IMR-90 (cell line): ENCODE results near the gene SRRD. TPM values are rescaled to one million over a fixed set of nuclear protein-coding genes. Genes with fewer than 3 reads are reported as not detected.

ENCODE experiments used
- ATAC-seq: fragments of 200-7000 bp; cut with Tn5 transposase; 2 replicates; pipeline ENCODE4 v1.9.1; 2020; ENCODE audit warnings: low read depth, mild to moderate bottlenecking, moderate library complexity
- BruUV-seq: library from RNA; stranded (reverse); fragments of 400-500 nt; replicated peaks from 2 replicates; lab custom pipeline; 2021; lab: Mats Ljungman, UMichigan
- CTCF ChIA-PET: fragments of 300-600 bp; formaldehyde crosslinking; extraction: SDS; loops from one replicate; lab custom pipeline; 2021; ENCODE audit warnings: antibody characterized with exemption; lab: Yijun Ruan, JAX
- POLR2A ChIA-PET: fragments of 300-600 bp; sonication (Branson Sonifier 250); formaldehyde crosslinking; loops from one replicate; lab custom pipeline; 2022; ENCODE audit warnings: antibody characterized with exemption; ENCODE audit not compliant: unreplicated experiment; lab: Charles Lee
- DNase-seq: peaks from one replicate; pipeline ENCODE4 v3.0.0; 2013
- H2AFZ ChIP-seq: replicated peaks from 2 replicates; pipeline ENCODE3; 2013; ENCODE audit warnings: low read length, mild to moderate bottlenecking; ENCODE audit not compliant: poor library complexity
- H2AK5ac ChIP-seq: 2 replicates; pipeline ENCODE4 v1.6.1; 2013; ENCODE audit warnings: low read depth, low read length, inconsistent platforms
- H2AK9ac ChIP-seq: replicated peaks from 2 replicates; pipeline ENCODE3; 2013; ENCODE audit warnings: mild to moderate bottlenecking, low read depth, low read length, moderate library complexity; ENCODE audit not compliant: poor library complexity
- H2BK120ac ChIP-seq: 2 replicates; pipeline ENCODE4 v1.6.1; 2013; ENCODE audit warnings: low read depth, low read length, inconsistent platforms
- H2BK15ac ChIP-seq: 3 replicates; pipeline ENCODE4 v1.6.1; 2013; ENCODE audit warnings: low read depth, low read length, inconsistent platforms
- H2BK20ac ChIP-seq: 2 replicates; pipeline ENCODE4 v1.6.1; 2013; ENCODE audit warnings: low read depth, mild to moderate bottlenecking, inconsistent platforms, low read length, moderate library complexity
- H2BK5ac ChIP-seq: 2 replicates; pipeline ENCODE4 v1.6.1; 2013; ENCODE audit warnings: mild to moderate bottlenecking, low read depth, low read length, inconsistent platforms; ENCODE audit not compliant: poor library complexity, severe bottlenecking
- H3K14ac ChIP-seq: replicated peaks from 2 replicates; pipeline ENCODE4 v1.6.1; 2013; ENCODE audit warnings: low read depth, low read length, inconsistent platforms
- H3K18ac ChIP-seq: 2 replicates; pipeline ENCODE4 v1.6.1; 2013; ENCODE audit warnings: low read depth, low read length, control low read depth
- H3K23ac ChIP-seq: 2 replicates; pipeline ENCODE4 v1.6.1; 2013; ENCODE audit warnings: low read depth, low read length, inconsistent platforms
- H3K27ac ChIP-seq: 2 replicates; pipeline ENCODE4 v1.5.1; 2013; ENCODE audit warnings: mild to moderate bottlenecking, control low read depth, low read length; ENCODE audit not compliant: insufficient read depth
- H3K27me3 ChIP-seq: 2 replicates; pipeline ENCODE4 v1.6.1; 2013; ENCODE audit warnings: low read length; ENCODE audit not compliant: control insufficient read depth, insufficient read depth
- H3K36me3 ChIP-seq: 2 replicates; pipeline ENCODE4 v1.6.1; 2013; ENCODE audit warnings: low read length, mixed read lengths; ENCODE audit not compliant: control insufficient read depth, insufficient read depth
- H3K4ac ChIP-seq: 2 replicates; pipeline ENCODE4 v1.6.1; 2013; ENCODE audit warnings: low read depth, low read length, inconsistent platforms
- H3K4me1 ChIP-seq: 2 replicates; pipeline ENCODE4 v1.6.1; 2013; ENCODE audit warnings: low read length, mixed read lengths; ENCODE audit not compliant: control insufficient read depth, insufficient read depth
- H3K4me2 ChIP-seq: 2 replicates; pipeline ENCODE4 v1.6.1; 2013; ENCODE audit warnings: low read depth, mild to moderate bottlenecking, control low read depth, low read length, moderate library complexity
- H3K4me3 ChIP-seq: 2 replicates; pipeline ENCODE4 v1.5.1; 2013; ENCODE audit warnings: low read depth, mild to moderate bottlenecking, control low read depth, low read length, moderate library complexity; ENCODE audit not compliant: insufficient read depth
- H3K56ac ChIP-seq: 2 replicates; pipeline ENCODE4 v1.6.1; 2013; ENCODE audit warnings: low read length, inconsistent platforms; ENCODE audit not compliant: insufficient read depth; ENCODE audit errors: extremely low read depth
- H3K79me1 ChIP-seq, 2 experiments: 2 replicates each; pipeline ENCODE4 v1.6.1; 2013; ENCODE audit warnings: low read length in 2 of 2, inconsistent platforms in 1 of 2, low read depth in 1 of 2
- H3K9ac ChIP-seq: 2 replicates; pipeline ENCODE4 v1.6.1; 2013; ENCODE audit warnings: low read depth, low read length, control low read depth
- H3K9me1 ChIP-seq: 2 replicates; pipeline ENCODE4 v1.6.1; 2013; ENCODE audit warnings: low read length, inconsistent platforms; ENCODE audit not compliant: insufficient read depth
- H3K9me3 ChIP-seq: 2 replicates; pipeline ENCODE4 v1.6.1; 2013; ENCODE audit warnings: low read length; ENCODE audit not compliant: control insufficient read depth, insufficient read depth
- H4K20me1 ChIP-seq: 2 replicates; pipeline ENCODE4 v1.6.1; 2013; ENCODE audit warnings: low read length, inconsistent platforms; ENCODE audit not compliant: insufficient read depth
- H4K5ac ChIP-seq: 2 replicates; pipeline ENCODE4 v1.6.1; 2013; ENCODE audit warnings: mild to moderate bottlenecking, low read depth, low read length, control low read depth
- H4K8ac ChIP-seq, 2 experiments: 2 replicates each; pipeline ENCODE4 v1.6.1; 2013; ENCODE audit warnings: low read depth in 2 of 2, low read length in 2 of 2, control low read depth in 1 of 2, inconsistent platforms in 1 of 2
- H4K91ac ChIP-seq: 2 replicates; pipeline ENCODE4 v1.6.1; 2013; ENCODE audit warnings: low read depth, low read length, inconsistent platforms; ENCODE audit not compliant: insufficient read depth
- CEBPB ChIP-seq: IDR thresholded peaks from 2 replicates; pipeline ENCODE4 v1.6.1; 2012; ENCODE audit warnings: low read depth, low read length, improper control_type of control experiment
- CHD1 ChIP-seq: IDR thresholded peaks from 2 replicates; pipeline ENCODE4 v1.6.1; 2012; ENCODE audit warnings: low read depth, low read length, improper control_type of control experiment
- CTCF ChIP-seq: conservative IDR thresholded peaks from 2 replicates; pipeline ENCODE4 v1.5.1; 2012; ENCODE audit warnings: mild to moderate bottlenecking, low read depth, low read length, improper control_type of control experiment
- ELK1 ChIP-seq: fragments of 150-350 bp; IDR thresholded peaks from 2 replicates; pipeline ENCODE4 v1.6.1; 2016; ENCODE audit warnings: low read depth, mild to moderate bottlenecking, low read length, moderate library complexity, borderline replicate concordance
- FOS ChIP-seq: fragments of 150-350 bp; IDR thresholded peaks from 2 replicates; pipeline ENCODE4 v1.6.1; 2016; ENCODE audit warnings: low read depth, low read length
- MAFK ChIP-seq: IDR thresholded peaks from 2 replicates; pipeline ENCODE4 v1.6.1; 2012; ENCODE audit warnings: low read depth, low read length, improper control_type of control experiment
- MAZ ChIP-seq: IDR thresholded peaks from 2 replicates; pipeline ENCODE4 v1.6.1; 2012; ENCODE audit warnings: low read depth, mild to moderate bottlenecking, low read length, improper control_type of control experiment, moderate library complexity, borderline replicate concordance
- MXI1 ChIP-seq: IDR thresholded peaks from 2 replicates; pipeline ENCODE4 v1.6.1; 2012; ENCODE audit warnings: low read depth, mild to moderate bottlenecking, low read length, moderate library complexity, borderline replicate concordance
- NFE2L2 ChIP-seq: fragments of 150-350 bp; IDR thresholded peaks from 2 replicates; pipeline ENCODE4 v1.6.1; 2016; ENCODE audit warnings: low read depth, mild to moderate bottlenecking, low read length
- POLR2A ChIP-seq: IDR thresholded peaks from 2 replicates; pipeline ENCODE4 v1.6.1; 2012; ENCODE audit warnings: mild to moderate bottlenecking, low read depth, low read length
- RAD21 ChIP-seq: IDR thresholded peaks from 2 replicates; pipeline ENCODE4 v1.6.1; 2012; ENCODE audit warnings: low read length, improper control_type of control experiment
- RCOR1 ChIP-seq: IDR thresholded peaks from 2 replicates; pipeline ENCODE4 v1.6.1; 2012; ENCODE audit warnings: mild to moderate bottlenecking, low read length, improper control_type of control experiment; ENCODE audit not compliant: insufficient replicate concordance
- RFX5 ChIP-seq: IDR thresholded peaks from 2 replicates; pipeline ENCODE4 v1.8.0; 2012; ENCODE audit warnings: low read depth, mild to moderate bottlenecking, low read length, moderate library complexity
- SMC3 ChIP-seq: fragments of 150-350 bp; IDR thresholded peaks from 2 replicates; pipeline ENCODE4 v1.6.1; 2016; ENCODE audit warnings: low read depth, mild to moderate bottlenecking, antibody characterized with exemption, low read length, moderate library complexity
- USF2 ChIP-seq: fragments of 150-350 bp; IDR thresholded peaks from 2 replicates; pipeline ENCODE4 v1.6.1; 2017; ENCODE audit warnings: mild to moderate bottlenecking, antibody characterized with exemption, low read length, low read depth
- WGBS, 2 experiments: methylation state at CpG; one replicate each; pipeline versions ENCODE4 v1.1.5 to v1.1.7; 2013; ENCODE audit warnings: missing lambda C conversion rate in 2 of 2; ENCODE audit not compliant: insufficient read length in 1 of 2; ENCODE audit errors: extremely low coverage in 2 of 2; 5-methylcytosine and 5-hydroxymethylcytosine counted together
- dilution Hi-C: fragments of 300-500 bp; cut with HindIII; formaldehyde crosslinking; loops from one replicate; pipeline ENCODE4 v1.14.3; 2018; ENCODE audit warnings: low sequenced_read_pairs; ENCODE audit not compliant: unreplicated experiment
- in situ Hi-C: fragments of 300-500 bp; cut with MboI; formaldehyde crosslinking; loops from 3 replicates; pipeline ENCODE4 v1.14.3; 2019; ENCODE audit warnings: low sequenced_read_pairs, inconsistent platforms, mixed read lengths
- intact Hi-C: fragments of 100-400 bp; cut with micrococcal nuclease; formaldehyde crosslinking; loops from 2 replicates; pipeline ENCODE4 v1.10.0; 2022
- polyA plus RNA-seq, 3 experiments: library from polyadenylated mRNA; depleted of rRNA; stranded (reverse); fragments of >200 nt; gene quantifications; 2 replicates each; pipeline ENCODE4 v1.2.3, GENCODE V29; 2012; ENCODE audit warnings: low replicate concordance in 1 of 3
- total RNA-seq: library from RNA; depleted of rRNA; stranded (reverse); fragments of >200 nt; gene quantifications from 2 replicates; pipeline ENCODE4 v1.2.3, GENCODE V29; 2012

Gene SRRD
- total and polyA plus RNA-seq, 2 of the 4 experiments (the other 2 are of a cell fraction), result 18.3 to 24.0 TPM

GRCh38 chr22:26527574-26528465 lies 44.1 kb downstream of the SRRD start:
- POLR2A ChIA-PET, result no interaction called here
- H3K4ac ChIP-seq, result no peak overlapping the region
- no peak overlapping the region for H2BK120ac ChIP-seq
- no peak for DNase-seq
- no TSS peak for BruUV-seq
- H3K14ac ChIP-seq, result no peak overlapping the region
- no peak overlapping the region for H3K9ac ChIP-seq
- no peak overlapping the region for H2BK5ac ChIP-seq
- no peak overlapping the region for H3K18ac ChIP-seq
- no peak overlapping the region for H3K23ac ChIP-seq
- no peak overlapping the region for H4K91ac ChIP-seq
- H3K9me1 ChIP-seq, result peaks cover 3% of the 10 kb centered on the region; the same call in 1 of the 2 replicates
- H3K27me3 ChIP-seq, result no peaks in the 10 kb centered on the region
- H2AFZ ChIP-seq, result no peak overlapping the region
- in situ Hi-C loops (no loop called here), dilution Hi-C loops (no loop called here), intact Hi-C loops (no loop called here)
- no peak for ATAC-seq
- H3K4me1 ChIP-seq, result no peaks in the 10 kb centered on the region
- no peak overlapping the region for H3K56ac ChIP-seq
- WGBS, 2 experiments, result 100% methylated on average over 1 of the region's 15 CpGs; no CpG with 5 or more reads in 1 of the 2 experiments
- H3K9me3 ChIP-seq, result no peaks in the 10 kb centered on the region
- H3K4me2 ChIP-seq, result no peak overlapping the region
- peaks cover 0 to 11% of the 10 kb centered on the region in 2 experiments; a peak in 2 of 4 replicates for H3K79me1 ChIP-seq
- H2AK5ac ChIP-seq, result no peak overlapping the region
- H2BK20ac ChIP-seq, result no peak overlapping the region
- H3K4me3 ChIP-seq, result no peak overlapping the region
- H2AK9ac ChIP-seq, result no peak overlapping the region
- H4K8ac ChIP-seq, result no peak overlapping the region
- no peak overlapping the region for H2BK15ac ChIP-seq
- no peak overlapping the region for H4K5ac ChIP-seq
- CTCF ChIA-PET, result no interaction called here
- no peak overlapping the region for H3K27ac ChIP-seq
- H3K36me3 ChIP-seq, result peaks cover 21% of the 10 kb centered on the region
- H4K20me1 ChIP-seq, result no peaks in the 10 kb centered on the region
- TF ChIP-seq CTCF (no peak), USF2 (no peak), MAFK (no peak), FOS (no peak), CEBPB (no peak), RAD21 (no peak), ELK1 (no peak), RCOR1 (no peak), MXI1 (no peak), NFE2L2 (no peak), CHD1 (no peak), SMC3 (no peak), MAZ (no peak), RFX5 (no peak), POLR2A (no peak)
